GM20000 (cell line): Measurements from ENCODE around the gene SLC16A6.

Source experiments
- DNase-seq: peaks from one replicate; pipeline ENCODE4 v3.0.0; 2012; ENCODE audit warnings: low spot score
- TF ChIP-seq, protein P1 (sequence below): IDR thresholded peaks from 2 replicates; pipeline ENCODE4 v1.5.1; 2012; ENCODE audit warnings: mild to moderate bottlenecking, control low read depth; ENCODE audit errors: extremely low read depth, missing control alignments

SLC16A6 gene

DNA sequence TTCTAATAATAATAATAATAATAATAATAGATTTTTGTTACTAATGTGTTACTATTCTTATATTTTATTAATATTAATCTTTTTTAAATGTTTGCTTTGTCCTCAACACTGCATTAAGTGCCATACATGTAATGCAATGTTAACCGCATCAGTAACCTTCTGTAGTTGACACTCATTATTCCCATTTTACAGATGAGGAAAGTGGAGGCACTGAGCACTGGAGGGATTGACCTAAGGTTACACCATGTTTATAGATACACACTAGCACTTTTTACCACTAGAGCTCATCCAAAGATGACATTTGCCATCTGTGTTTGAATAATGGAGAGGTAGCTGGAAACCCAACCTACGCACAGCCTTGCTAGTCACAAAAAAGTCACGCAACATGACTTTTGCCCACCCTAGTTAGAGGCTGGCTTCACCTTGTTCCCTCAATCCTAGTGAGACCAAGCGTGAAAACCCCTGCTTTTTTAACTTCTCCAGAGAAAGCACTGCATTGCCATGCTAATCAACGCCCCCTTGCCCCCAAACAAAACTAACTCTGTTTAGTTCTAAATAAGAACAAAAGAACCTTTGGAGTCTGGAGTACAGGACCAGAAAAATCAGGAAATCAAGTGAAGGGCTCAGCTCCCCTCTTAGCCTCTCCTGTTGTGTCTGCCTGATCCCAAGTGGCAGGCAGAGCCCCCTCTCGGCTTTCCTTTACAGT is 2.7 kb upstream of the SLC16A6 start:
- no peak for DNase-seq
- TF ChIP-seq, protein P1, sequence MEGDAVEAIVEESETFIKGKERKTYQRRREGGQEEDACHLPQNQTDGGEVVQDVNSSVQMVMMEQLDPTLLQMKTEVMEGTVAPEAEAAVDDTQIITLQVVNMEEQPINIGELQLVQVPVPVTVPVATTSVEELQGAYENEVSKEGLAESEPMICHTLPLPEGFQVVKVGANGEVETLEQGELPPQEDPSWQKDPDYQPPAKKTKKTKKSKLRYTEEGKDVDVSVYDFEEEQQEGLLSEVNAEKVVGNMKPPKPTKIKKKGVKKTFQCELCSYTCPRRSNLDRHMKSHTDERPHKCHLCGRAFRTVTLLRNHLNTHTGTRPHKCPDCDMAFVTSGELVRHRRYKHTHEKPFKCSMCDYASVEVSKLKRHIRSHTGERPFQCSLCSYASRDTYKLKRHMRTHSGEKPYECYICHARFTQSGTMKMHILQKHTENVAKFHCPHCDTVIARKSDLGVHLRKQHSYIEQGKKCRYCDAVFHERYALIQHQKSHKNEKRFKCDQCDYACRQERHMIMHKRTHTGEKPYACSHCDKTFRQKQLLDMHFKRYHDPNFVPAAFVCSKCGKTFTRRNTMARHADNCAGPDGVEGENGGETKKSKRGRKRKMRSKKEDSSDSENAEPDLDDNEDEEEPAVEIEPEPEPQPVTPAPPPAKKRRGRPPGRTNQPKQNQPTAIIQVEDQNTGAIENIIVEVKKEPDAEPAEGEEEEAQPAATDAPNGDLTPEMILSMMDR = no peak

DNA sequence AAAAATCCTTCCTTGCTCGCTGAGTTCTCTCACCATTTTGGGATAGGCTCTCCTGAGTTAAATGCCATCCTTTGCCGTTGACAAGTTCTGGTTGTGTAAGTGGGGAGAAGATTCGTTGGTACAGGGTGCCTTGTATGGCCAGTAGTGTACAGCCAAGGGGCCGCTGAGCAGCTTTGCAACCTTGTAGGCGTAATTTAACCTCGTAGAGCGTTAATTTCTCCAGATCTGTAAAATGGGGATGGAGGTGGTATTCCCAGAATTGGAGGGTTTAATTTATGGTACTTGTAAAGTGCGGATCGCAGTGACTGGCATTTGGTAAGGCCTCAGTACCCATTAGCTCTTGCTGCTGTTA is 1.7 kb upstream of the SLC16A6 start:
- TF ChIP-seq, protein P1 = no peak
- DNase-seq = no peak

DNA sequence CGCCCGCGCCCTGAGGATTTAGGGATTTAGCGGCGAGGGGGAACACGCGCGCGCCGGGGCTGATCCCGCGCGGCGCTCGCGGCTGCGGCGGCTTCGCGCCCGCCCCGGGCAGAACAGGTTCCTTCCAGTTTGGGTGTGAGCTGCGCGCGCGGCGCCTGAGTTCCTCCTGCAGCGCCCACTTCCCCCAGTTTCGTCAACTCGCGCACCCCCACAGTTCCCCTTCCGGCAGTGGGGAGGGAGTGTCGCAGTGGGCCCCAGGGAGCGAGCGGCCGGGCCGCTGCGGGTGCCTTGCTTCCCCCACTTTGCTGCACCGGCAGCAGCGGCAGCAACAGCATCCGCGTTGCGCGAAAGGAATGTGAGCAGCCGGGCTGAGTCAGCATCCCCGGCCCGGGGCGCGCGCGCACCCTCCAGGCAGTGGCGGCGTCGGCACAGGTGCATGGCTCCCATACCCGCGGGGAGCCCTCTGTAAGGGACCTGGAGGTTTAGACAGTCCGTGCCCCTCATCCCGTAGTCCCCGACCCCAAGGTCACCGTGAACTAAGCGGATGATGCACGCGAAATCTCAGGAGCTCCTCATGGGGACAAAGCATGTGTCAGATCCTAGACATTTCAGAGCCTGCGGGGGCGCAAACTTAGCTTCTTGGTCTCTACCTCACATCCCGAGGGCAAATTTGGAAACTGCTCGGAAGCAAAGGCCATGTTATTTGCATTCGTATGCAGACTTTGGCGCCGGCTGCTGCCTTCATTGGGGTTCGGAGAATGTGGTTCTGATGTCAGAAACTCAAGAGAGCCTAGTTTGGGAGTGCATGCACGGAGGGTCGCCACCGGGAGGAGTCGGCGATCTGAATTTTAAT is 1.1 kb upstream of the SLC16A6 start:
- TF ChIP-seq, protein P1 = no peak
- peak; percentile 94 for DNase-seq

DNA sequence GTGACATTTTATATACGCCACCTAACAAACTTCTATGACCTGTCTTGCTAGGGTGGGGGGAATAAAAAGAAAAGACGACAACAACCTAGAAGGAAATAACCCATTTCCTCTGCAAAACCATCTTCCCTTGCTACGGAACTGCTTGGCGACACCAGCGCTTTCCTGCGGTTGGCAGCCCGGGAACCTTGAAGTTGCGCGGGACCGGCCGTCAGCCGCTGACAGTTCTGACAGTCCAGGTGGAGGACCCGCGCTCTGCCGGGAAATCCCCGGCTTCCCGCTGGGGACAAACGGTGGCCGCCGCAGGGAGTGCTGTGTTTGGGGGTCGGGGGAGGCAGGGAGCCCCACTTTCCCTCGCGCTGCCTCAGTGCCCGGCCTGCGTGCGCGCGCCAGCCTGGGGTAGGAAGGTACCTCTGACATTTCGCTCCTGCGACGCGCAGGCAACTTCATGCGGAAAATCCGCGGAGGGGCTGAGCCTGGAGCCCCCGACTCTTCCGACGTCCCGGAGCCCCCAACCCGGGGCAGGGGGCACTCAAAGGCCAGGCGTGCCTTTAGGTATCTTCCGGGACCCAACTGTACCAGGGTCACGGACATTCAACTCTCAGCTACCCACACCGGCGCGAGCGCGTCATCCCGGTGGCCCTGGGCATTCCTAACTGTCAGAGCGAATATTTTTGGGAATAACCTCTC is 516 bp downstream of the SLC16A6 start:
- TF ChIP-seq, protein P1 = no peak
- DNase-seq = peak; percentile 62

DNA sequence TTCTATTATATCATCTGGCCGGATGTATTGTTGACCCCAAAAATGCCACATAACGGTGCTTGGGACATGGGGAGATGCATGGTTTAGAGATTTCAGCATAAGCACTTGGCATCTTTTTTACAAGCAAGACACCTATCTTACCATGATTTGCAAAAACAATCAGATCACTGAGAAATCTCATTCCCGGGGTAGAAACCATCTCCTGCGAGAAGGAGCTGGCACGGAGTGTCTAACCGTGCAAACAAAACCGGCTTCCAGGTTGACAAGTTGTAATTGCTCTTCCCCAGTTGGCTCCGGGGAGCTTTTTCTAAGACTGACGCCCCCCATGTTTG is 1.0 kb downstream of the SLC16A6 start:
- TF ChIP-seq, protein P1 = no peak
- no peak for DNase-seq

DNA sequence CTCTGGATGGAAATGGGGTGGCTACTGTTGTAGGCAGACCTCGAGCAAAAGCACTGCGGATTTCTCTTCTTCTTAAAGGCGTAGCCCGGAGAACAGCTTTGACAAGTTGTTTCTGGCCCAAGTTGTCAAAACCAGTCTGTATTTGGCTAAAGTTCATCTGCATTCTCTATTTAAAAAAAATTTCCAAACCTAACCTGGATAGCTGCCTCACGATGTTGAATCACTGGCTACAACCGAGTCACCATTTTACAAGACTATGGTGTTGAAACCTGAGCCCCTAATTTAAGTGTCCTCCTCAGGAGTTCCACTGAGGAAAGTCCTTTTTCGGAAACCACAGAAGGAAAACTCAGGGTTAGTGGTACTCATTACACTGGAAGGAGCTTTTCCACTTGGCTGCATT is 1.5 kb downstream of the SLC16A6 start:
- TF ChIP-seq, protein P1 = no peak
- peak; percentile 6 for DNase-seq

DNA sequence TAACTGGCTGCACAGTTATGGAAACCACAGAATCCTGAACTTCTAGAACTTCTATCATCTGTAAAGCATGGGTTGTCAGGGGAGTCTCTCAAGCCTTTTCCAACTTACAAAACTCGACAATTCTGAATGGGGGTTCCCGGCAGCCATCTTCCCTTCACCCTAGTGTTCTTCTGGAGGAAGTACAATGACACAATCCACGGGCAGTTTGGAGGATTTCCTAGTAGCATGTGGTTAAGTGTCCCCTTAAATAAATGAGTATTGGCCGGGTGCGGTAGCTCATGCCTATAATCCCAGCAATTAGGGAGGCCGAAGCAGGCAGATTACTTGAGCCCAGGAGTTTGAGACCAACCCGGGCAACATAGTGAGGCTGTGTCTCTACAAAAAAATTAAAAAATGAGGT is 2.1 kb downstream of the SLC16A6 start:
- TF ChIP-seq, protein P1 = no peak
- peak; percentile 66 for DNase-seq
